IMR-90 (cell line): ENCODE results near the gene ZNF816. TPM values are rescaled to one million over a fixed set of nuclear protein-coding genes. Genes with fewer than 3 reads are reported as not detected.
"Not testable (repeated sequence)": the region's sequence is repeated elsewhere in the genome, so short reads cannot be mapped to it uniquely, and the experiment has no call there.

ENCODE experiments used
- ATAC-seq: fragments of 200-7000 bp; cut with Tn5 transposase; 2 replicates; pipeline ENCODE4 v1.9.1; 2020; ENCODE audit warnings: low read depth, mild to moderate bottlenecking, moderate library complexity
- BruUV-seq: library from RNA; stranded (reverse); fragments of 400-500 nt; replicated peaks from 2 replicates; lab custom pipeline; 2021; lab: Mats Ljungman, UMichigan
- CTCF ChIA-PET: fragments of 300-600 bp; formaldehyde crosslinking; extraction: SDS; loops from one replicate; lab custom pipeline; 2021; ENCODE audit warnings: antibody characterized with exemption; lab: Yijun Ruan, JAX
- POLR2A ChIA-PET: fragments of 300-600 bp; sonication (Branson Sonifier 250); formaldehyde crosslinking; loops from one replicate; lab custom pipeline; 2022; ENCODE audit warnings: antibody characterized with exemption; ENCODE audit not compliant: unreplicated experiment; lab: Charles Lee
- DNase-seq: peaks from one replicate; pipeline ENCODE4 v3.0.0; 2013
- H2AFZ ChIP-seq: replicated peaks from 2 replicates; pipeline ENCODE3; 2013; ENCODE audit warnings: low read length, mild to moderate bottlenecking; ENCODE audit not compliant: poor library complexity
- H2AK5ac ChIP-seq: 2 replicates; pipeline ENCODE4 v1.6.1; 2013; ENCODE audit warnings: low read depth, low read length, inconsistent platforms
- H2AK9ac ChIP-seq: replicated peaks from 2 replicates; pipeline ENCODE3; 2013; ENCODE audit warnings: mild to moderate bottlenecking, low read depth, low read length, moderate library complexity; ENCODE audit not compliant: poor library complexity
- H2BK120ac ChIP-seq: 2 replicates; pipeline ENCODE4 v1.6.1; 2013; ENCODE audit warnings: low read depth, low read length, inconsistent platforms
- H2BK15ac ChIP-seq: 3 replicates; pipeline ENCODE4 v1.6.1; 2013; ENCODE audit warnings: low read depth, low read length, inconsistent platforms
- H2BK20ac ChIP-seq: 2 replicates; pipeline ENCODE4 v1.6.1; 2013; ENCODE audit warnings: low read depth, mild to moderate bottlenecking, inconsistent platforms, low read length, moderate library complexity
- H2BK5ac ChIP-seq: 2 replicates; pipeline ENCODE4 v1.6.1; 2013; ENCODE audit warnings: mild to moderate bottlenecking, low read depth, low read length, inconsistent platforms; ENCODE audit not compliant: poor library complexity, severe bottlenecking
- H3K14ac ChIP-seq: replicated peaks from 2 replicates; pipeline ENCODE4 v1.6.1; 2013; ENCODE audit warnings: low read depth, low read length, inconsistent platforms
- H3K18ac ChIP-seq: 2 replicates; pipeline ENCODE4 v1.6.1; 2013; ENCODE audit warnings: low read depth, low read length, control low read depth
- H3K23ac ChIP-seq: 2 replicates; pipeline ENCODE4 v1.6.1; 2013; ENCODE audit warnings: low read depth, low read length, inconsistent platforms
- H3K27ac ChIP-seq: 2 replicates; pipeline ENCODE4 v1.5.1; 2013; ENCODE audit warnings: mild to moderate bottlenecking, control low read depth, low read length; ENCODE audit not compliant: insufficient read depth
- H3K27me3 ChIP-seq: 2 replicates; pipeline ENCODE4 v1.6.1; 2013; ENCODE audit warnings: low read length; ENCODE audit not compliant: control insufficient read depth, insufficient read depth
- H3K36me3 ChIP-seq: 2 replicates; pipeline ENCODE4 v1.6.1; 2013; ENCODE audit warnings: low read length, mixed read lengths; ENCODE audit not compliant: control insufficient read depth, insufficient read depth
- H3K4ac ChIP-seq: 2 replicates; pipeline ENCODE4 v1.6.1; 2013; ENCODE audit warnings: low read depth, low read length, inconsistent platforms
- H3K4me1 ChIP-seq: 2 replicates; pipeline ENCODE4 v1.6.1; 2013; ENCODE audit warnings: low read length, mixed read lengths; ENCODE audit not compliant: control insufficient read depth, insufficient read depth
- H3K4me2 ChIP-seq: 2 replicates; pipeline ENCODE4 v1.6.1; 2013; ENCODE audit warnings: low read depth, mild to moderate bottlenecking, control low read depth, low read length, moderate library complexity
- H3K4me3 ChIP-seq: 2 replicates; pipeline ENCODE4 v1.5.1; 2013; ENCODE audit warnings: low read depth, mild to moderate bottlenecking, control low read depth, low read length, moderate library complexity; ENCODE audit not compliant: insufficient read depth
- H3K56ac ChIP-seq: 2 replicates; pipeline ENCODE4 v1.6.1; 2013; ENCODE audit warnings: low read length, inconsistent platforms; ENCODE audit not compliant: insufficient read depth; ENCODE audit errors: extremely low read depth
- H3K79me1 ChIP-seq, 2 experiments: 2 replicates each; pipeline ENCODE4 v1.6.1; 2013; ENCODE audit warnings: low read length in 2 of 2, inconsistent platforms in 1 of 2, low read depth in 1 of 2
- H3K9ac ChIP-seq: 2 replicates; pipeline ENCODE4 v1.6.1; 2013; ENCODE audit warnings: low read depth, low read length, control low read depth
- H3K9me1 ChIP-seq: 2 replicates; pipeline ENCODE4 v1.6.1; 2013; ENCODE audit warnings: low read length, inconsistent platforms; ENCODE audit not compliant: insufficient read depth
- H3K9me3 ChIP-seq: 2 replicates; pipeline ENCODE4 v1.6.1; 2013; ENCODE audit warnings: low read length; ENCODE audit not compliant: control insufficient read depth, insufficient read depth
- H4K20me1 ChIP-seq: 2 replicates; pipeline ENCODE4 v1.6.1; 2013; ENCODE audit warnings: low read length, inconsistent platforms; ENCODE audit not compliant: insufficient read depth
- H4K5ac ChIP-seq: 2 replicates; pipeline ENCODE4 v1.6.1; 2013; ENCODE audit warnings: mild to moderate bottlenecking, low read depth, low read length, control low read depth
- H4K8ac ChIP-seq, 2 experiments: 2 replicates each; pipeline ENCODE4 v1.6.1; 2013; ENCODE audit warnings: low read depth in 2 of 2, low read length in 2 of 2, control low read depth in 1 of 2, inconsistent platforms in 1 of 2
- H4K91ac ChIP-seq: 2 replicates; pipeline ENCODE4 v1.6.1; 2013; ENCODE audit warnings: low read depth, low read length, inconsistent platforms; ENCODE audit not compliant: insufficient read depth
- WGBS, 2 experiments: methylation state at CpG; one replicate each; pipeline versions ENCODE4 v1.1.5 to v1.1.7; 2013; ENCODE audit warnings: missing lambda C conversion rate in 2 of 2; ENCODE audit not compliant: insufficient read length in 1 of 2; ENCODE audit errors: extremely low coverage in 2 of 2; 5-methylcytosine and 5-hydroxymethylcytosine counted together
- dilution Hi-C: fragments of 300-500 bp; cut with HindIII; formaldehyde crosslinking; loops from one replicate; pipeline ENCODE4 v1.14.3; 2018; ENCODE audit warnings: low sequenced_read_pairs; ENCODE audit not compliant: unreplicated experiment
- in situ Hi-C: fragments of 300-500 bp; cut with MboI; formaldehyde crosslinking; loops from 3 replicates; pipeline ENCODE4 v1.14.3; 2019; ENCODE audit warnings: low sequenced_read_pairs, inconsistent platforms, mixed read lengths
- intact Hi-C: fragments of 100-400 bp; cut with micrococcal nuclease; formaldehyde crosslinking; loops from 2 replicates; pipeline ENCODE4 v1.10.0; 2022
- polyA plus RNA-seq, 3 experiments: library from polyadenylated mRNA; depleted of rRNA; stranded (reverse); fragments of >200 nt; gene quantifications; 2 replicates each; pipeline ENCODE4 v1.2.3, GENCODE V29; 2012; ENCODE audit warnings: low replicate concordance in 1 of 3
- total RNA-seq: library from RNA; depleted of rRNA; stranded (reverse); fragments of >200 nt; gene quantifications from 2 replicates; pipeline ENCODE4 v1.2.3, GENCODE V29; 2012

Gene ZNF816
- total and polyA plus RNA-seq, 2 of the 4 experiments (the other 2 are of a cell fraction): 1.6 to 12.0 TPM

DNA sequence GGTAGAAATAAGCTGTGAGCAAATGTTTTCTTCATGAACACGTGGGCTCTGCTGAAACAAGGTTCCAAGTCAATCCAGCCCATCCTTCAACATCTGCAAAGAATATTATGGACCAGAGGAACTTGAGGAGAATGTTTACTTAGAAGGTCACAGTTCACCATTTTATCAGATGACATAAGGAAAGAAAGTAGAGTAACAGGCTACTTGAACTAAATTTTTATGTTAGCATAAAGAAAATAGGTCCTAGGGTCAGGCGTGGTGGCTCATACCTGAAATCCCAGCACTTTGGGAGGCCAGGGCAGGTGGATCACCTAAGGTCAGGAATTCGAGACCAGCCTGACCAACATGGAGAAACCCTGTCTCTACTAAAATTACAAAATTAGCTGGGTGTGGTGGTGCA lies 20.5 kb upstream of the ZNF816 start:
- H2BK120ac ChIP-seq, H3K27me3 ChIP-seq, intact Hi-C loops, dilution Hi-C loops, H2BK15ac ChIP-seq, H3K27ac ChIP-seq, DNase-seq, H2AK5ac ChIP-seq, H3K56ac ChIP-seq, H3K9ac ChIP-seq, H4K8ac ChIP-seq, H3K4me1 ChIP-seq, H4K91ac ChIP-seq, H3K4me2 ChIP-seq, H3K18ac ChIP-seq, H3K23ac ChIP-seq, H2BK20ac ChIP-seq, H4K5ac ChIP-seq, H3K14ac ChIP-seq, ATAC-seq, H2AK9ac ChIP-seq, H3K4ac ChIP-seq, CTCF ChIA-PET, H3K79me1 ChIP-seq, H4K20me1 ChIP-seq, BruUV-seq, H3K4me3 ChIP-seq, H2BK5ac ChIP-seq, POLR2A ChIA-PET, in situ Hi-C loops, H2AFZ ChIP-seq, H3K9me1 ChIP-seq: not testable (repeated sequence)
- WGBS, 2 experiments: no CpG with 5 or more reads among the region's 3 CpGs
- Histone ChIP-seq H3K9me3 (peaks cover 13% of the 10 kb centered on the region), H3K36me3 (peaks cover 23% of the 10 kb centered on the region)
